Pons (tissue), 1 donor: ENCODE results near the gene PMEL.

Source experiments
- DNase-seq: peaks from one replicate; pipeline ENCODE4 v3.0.0-alpha.2; 2016; ENCODE audit warnings: low spot score

Gene PMEL

GRCh38 chr12:55942055-55942454, 23.8 kb downstream of the PMEL start:
- DNase-seq: no peak

GRCh38 chr12:55940065-55940732, 25.6 kb downstream of the PMEL start:
- DNase-seq: peak; percentile 88

- no peak for DNase-seq
Measured at GRCh38 chr12:55938826-55939501, 26.9 kb downstream of the PMEL start.

- no peak for DNase-seq
Measured at GRCh38 chr12:55937981-55938380, 27.9 kb downstream of the PMEL start.

- DNase-seq: no peak
Measured at GRCh38 chr12:55935738-55936151, 30.1 kb downstream of the PMEL start.

- no peak for DNase-seq
Measured at GRCh38 chr12:55934773-55935172, 31.1 kb downstream of the PMEL start.

- no peak for DNase-seq
Measured at GRCh38 chr12:55933799-55934742, 31.8 kb downstream of the PMEL start.

- no peak for DNase-seq
Measured at GRCh38 chr12:55933169-55933798, 32.6 kb downstream of the PMEL start.

- DNase-seq: peak; percentile 10
Measured at GRCh38 chr12:55932551-55932910, 33.3 kb downstream of the PMEL start.

- DNase-seq: peak; percentile 7
Measured at GRCh38 chr12:55931780-55932550, 33.9 kb downstream of the PMEL start.

GRCh38 chr12:55931317-55931779, 34.5 kb downstream of the PMEL start:
- peak; percentile 19 for DNase-seq

- peak; percentile 75 for DNase-seq
Measured at GRCh38 chr12:55930771-55931316, 35.0 kb downstream of the PMEL start, which contains the start of gene DGKA. Gene DGKA (plus strand): TSS chr12:55931162. CDS start chr12:55936504, 5,342 bp downstream.

GRCh38 chr12:55929306-55929791, 36.5 kb downstream of the PMEL start:
- peak; percentile 40 for DNase-seq

- DNase-seq: peak; percentile 70
Measured at GRCh38 chr12:55927588-55928502, 38.0 kb downstream of the PMEL start, which contains the start of gene PYM1. Gene PYM1 (minus strand): TSS chr12:55927894. CDS start chr12:55927761, 133 bp downstream.

GRCh38 chr12:55926738-55927587, 38.9 kb downstream of the PMEL start:
- peak; percentile 93 for DNase-seq

- no peak for DNase-seq
Measured at GRCh38 chr12:55925870-55926737, 39.7 kb downstream of the PMEL start.

GRCh38 chr12:55925371-55925770, 40.5 kb downstream of the PMEL start:
- DNase-seq: no peak
